Measurements from ENCODE around the gene PDE11A. TPM values are rescaled to one million over a fixed set of nuclear protein-coding genes. Genes with fewer than 3 reads are reported as not detected.
A peak's percentile ranks its signal among the peaks of the same experiment; 100 is the strongest.

The PDE11A gene
- total RNA-seq (1 to 10 TPM in 2 of 7 donors, under 1 TPM in 4, not detected in 1; 0.32 to 2.0 (median 0.65) TPM), polyA plus RNA-seq (under 1 TPM; 0.15 to 0.47 TPM)
- long read RNA-seq, donor 1 = 0 reads
- long read RNA-seq, donor 2 = 0 reads
- long read RNA-seq, donor 3, partial matches to known transcripts = 1 of 1 reads
- long read RNA-seq, donor 3, other reads (novel, unspliced or antisense) = 0 of 1 reads

- TF ChIP-seq CTCF (IDR thresholded peaks at IDR 0.05) = no peak
- no peak for TF ChIP-seq POLR2A (IDR thresholded peaks at IDR 0.05)
- TF ChIP-seq EP300 (IDR thresholded peaks at IDR 0.05) = no peak
- intact Hi-C loops (cut with DNase I) = no loop called here
- peak; percentile 44 to 69 (median 58) for DNase-seq
- H3K27me3 ChIP-seq = no peaks in the 10 kb centered on the region
- peak within 1 kb of the TSS; percentile 28 for H3K4me3 ChIP-seq
- H3K4me1 ChIP-seq (ENCODE audit: insufficient read depth) = no peaks in the 10 kb centered on the region
- H3K27ac ChIP-seq = no peak within 1 kb of the TSS
- WGBS, 3 donors = 1 to 2% (median 2%) methylated on average over 44 of the region's 44 CpGs
- H3K9me3 ChIP-seq = no peaks in the 10 kb centered on the region
- H3K36me3 ChIP-seq = no peaks in the 10 kb centered on the region
Measured at GRCh38 chr2:178072383-178073301, at the start of gene PDE11A. TSS of gene PDE11A (minus strand) at chr2:178072777. CDS start at chr2:178072437, 340 bp downstream.

GRCh38 chr2:178119179-178119922 is 46.8 kb upstream of the PDE11A start:
- 72 to 78% (median 73%) methylated on average over 3 of the region's 3 CpGs for WGBS, 3 donors

GRCh38 chr2:178117725-178118124 is 45.1 kb upstream of the PDE11A start:
- WGBS, 3 donors = 85 to 96% (median 94%) methylated on average over 1 of the region's 1 CpG
- Histone ChIP-seq H3K27me3 (no peaks in the 10 kb centered on the region), H3K4me3 (no peak overlapping the region), H3K27ac (no peak overlapping the region), H3K36me3 (no peaks in the 10 kb centered on the region), H3K4me1 (ENCODE audit: insufficient read depth) (peaks cover 2% of the 10 kb centered on the region), H3K9me3 (no peaks in the 10 kb centered on the region)
- no peak for DNase-seq
- no peak for TF ChIP-seq CTCF (IDR thresholded peaks at IDR 0.05)
- intact Hi-C loops (cut with DNase I) = loop anchor here in 2 of 4 donors (10.0 kb wide), 1 partner anchor 297 kb away; no protein-coding TSS in a partner anchor

More at GRCh38 chr2:178119179-178119922, 46.8 kb upstream of the PDE11A start:
- intact Hi-C loops (cut with DNase I) = loop anchor here in 2 of 4 donors (10.0 kb wide), 1 partner anchor 295 kb away; no protein-coding TSS in a partner anchor
- Histone ChIP-seq H3K27ac (no peak overlapping the region), H3K9me3 (no peaks in the 10 kb centered on the region), H3K27me3 (no peaks in the 10 kb centered on the region), H3K4me3 (no peak overlapping the region), H3K4me1 (ENCODE audit: insufficient read depth) (no peaks in the 10 kb centered on the region), H3K36me3 (no peaks in the 10 kb centered on the region)
- TF ChIP-seq EP300 (IDR thresholded peaks at IDR 0.05) = no peak
- TF ChIP-seq POLR2A (IDR thresholded peaks at IDR 0.05) = no peak
- no peak for TF ChIP-seq CTCF (IDR thresholded peaks at IDR 0.05)
- no peak for DNase-seq

- DNase-seq = no peak
- H3K27me3 ChIP-seq = no peaks in the 10 kb centered on the region
- H3K36me3 ChIP-seq = no peaks in the 10 kb centered on the region
- no peaks in the 10 kb centered on the region for H3K9me3 ChIP-seq
- TF ChIP-seq POLR2A (IDR thresholded peaks at IDR 0.05) (no peak), CTCF (IDR thresholded peaks at IDR 0.05) (no peak), EP300 (IDR thresholded peaks at IDR 0.05) (no peak)
- no peak overlapping the region for H3K27ac ChIP-seq
- peaks cover 2% of the 10 kb centered on the region for H3K4me1 ChIP-seq (ENCODE audit: insufficient read depth)
- intact Hi-C loops (cut with DNase I) = loop anchor here in 2 of 4 donors (10.0 kb wide), 1 partner anchor 300 kb away; no protein-coding TSS in a partner anchor
- no peak overlapping the region for H3K4me3 ChIP-seq
Measured at GRCh38 chr2:178115271-178115670, 42.7 kb upstream of the PDE11A start.
